Progenitor cell of endocrine pancreas (in vitro differentiated cells): Measurements from ENCODE around the gene AGPS. TPM values are rescaled to one million over a fixed set of nuclear protein-coding genes. Genes with fewer than 3 reads are reported as not detected.

Experiments
- DNase-seq: peaks from one replicate; pipeline ENCODE4 v3.0.0; 2021; ENCODE audit warnings: low spot score; ENCODE audit not compliant: unreplicated experiment
- H3K27ac Mint-ChIP-seq: 2 replicates; pipeline ENCODE4 v1.8.0; 2021; ENCODE audit warnings: mild to moderate bottlenecking, moderate library complexity, mixed read lengths
- H3K27me3 Mint-ChIP-seq: 2 replicates; pipeline ENCODE4 v1.8.0; 2021; ENCODE audit warnings: mixed read lengths
- H3K36me3 Mint-ChIP-seq: 2 replicates; pipeline ENCODE4 v1.8.0; 2022; ENCODE audit warnings: mixed read lengths; ENCODE audit not compliant: insufficient read depth
- H3K4me1 Mint-ChIP-seq: 2 replicates; pipeline ENCODE4 v1.8.0; 2021; ENCODE audit warnings: low read depth, mixed read lengths
- H3K4me3 Mint-ChIP-seq: 2 replicates; pipeline ENCODE4 v1.8.0; 2021; ENCODE audit warnings: low read depth, mild to moderate bottlenecking, moderate library complexity, mixed read lengths
- H3K9me3 Mint-ChIP-seq: 2 replicates; pipeline ENCODE4 v1.8.0; 2021; ENCODE audit warnings: low read depth, mixed read lengths
- total RNA-seq: library from RNA; stranded (reverse); gene quantifications from 2 replicates; pipeline ENCODE4 v1.2.1, GENCODE V29; 2021
- TF ChIP-seq, protein P1 (sequence below): fragments of 200-600 bp; sonication (generic); IDR thresholded peaks from one replicate; pipeline ENCODE4 v1.5.0; 2021; ENCODE audit warnings: antibody characterized with exemption, mild to moderate bottlenecking; ENCODE audit not compliant: unreplicated experiment

The AGPS gene
- total RNA-seq, 1 donor from 2014 or later: 69.2 TPM

DNA sequence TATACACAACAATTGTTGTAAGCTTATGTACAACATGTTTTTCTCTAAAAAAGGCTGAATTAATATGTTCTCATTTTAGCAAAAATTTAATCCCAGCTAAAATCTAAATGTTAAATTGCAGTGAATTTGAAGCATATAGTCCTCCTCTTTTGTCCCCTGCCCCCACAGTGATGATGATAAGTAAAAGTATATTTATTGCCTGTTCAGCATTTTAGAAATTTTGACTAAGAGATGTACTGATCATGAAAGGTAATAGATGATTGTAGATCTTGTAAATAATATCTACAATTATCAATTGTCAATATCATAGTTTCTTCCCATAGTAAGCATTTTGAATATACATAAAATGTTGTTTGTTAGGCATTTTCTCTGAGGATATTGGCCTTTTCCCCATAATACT, 113.9 kb downstream of the AGPS start:
- no peak overlapping the region for H3K27ac Mint-ChIP-seq
- no peaks in the 10 kb centered on the region for H3K27me3 Mint-ChIP-seq
- H3K36me3 Mint-ChIP-seq: peaks cover 17% of the 10 kb centered on the region
- TF ChIP-seq, protein P1, sequence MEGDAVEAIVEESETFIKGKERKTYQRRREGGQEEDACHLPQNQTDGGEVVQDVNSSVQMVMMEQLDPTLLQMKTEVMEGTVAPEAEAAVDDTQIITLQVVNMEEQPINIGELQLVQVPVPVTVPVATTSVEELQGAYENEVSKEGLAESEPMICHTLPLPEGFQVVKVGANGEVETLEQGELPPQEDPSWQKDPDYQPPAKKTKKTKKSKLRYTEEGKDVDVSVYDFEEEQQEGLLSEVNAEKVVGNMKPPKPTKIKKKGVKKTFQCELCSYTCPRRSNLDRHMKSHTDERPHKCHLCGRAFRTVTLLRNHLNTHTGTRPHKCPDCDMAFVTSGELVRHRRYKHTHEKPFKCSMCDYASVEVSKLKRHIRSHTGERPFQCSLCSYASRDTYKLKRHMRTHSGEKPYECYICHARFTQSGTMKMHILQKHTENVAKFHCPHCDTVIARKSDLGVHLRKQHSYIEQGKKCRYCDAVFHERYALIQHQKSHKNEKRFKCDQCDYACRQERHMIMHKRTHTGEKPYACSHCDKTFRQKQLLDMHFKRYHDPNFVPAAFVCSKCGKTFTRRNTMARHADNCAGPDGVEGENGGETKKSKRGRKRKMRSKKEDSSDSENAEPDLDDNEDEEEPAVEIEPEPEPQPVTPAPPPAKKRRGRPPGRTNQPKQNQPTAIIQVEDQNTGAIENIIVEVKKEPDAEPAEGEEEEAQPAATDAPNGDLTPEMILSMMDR: no peak
- H3K9me3 Mint-ChIP-seq: no peaks in the 10 kb centered on the region
- H3K4me3 Mint-ChIP-seq: no peak overlapping the region
- peaks cover 7% of the 10 kb centered on the region for H3K4me1 Mint-ChIP-seq
- no peak for DNase-seq

DNA sequence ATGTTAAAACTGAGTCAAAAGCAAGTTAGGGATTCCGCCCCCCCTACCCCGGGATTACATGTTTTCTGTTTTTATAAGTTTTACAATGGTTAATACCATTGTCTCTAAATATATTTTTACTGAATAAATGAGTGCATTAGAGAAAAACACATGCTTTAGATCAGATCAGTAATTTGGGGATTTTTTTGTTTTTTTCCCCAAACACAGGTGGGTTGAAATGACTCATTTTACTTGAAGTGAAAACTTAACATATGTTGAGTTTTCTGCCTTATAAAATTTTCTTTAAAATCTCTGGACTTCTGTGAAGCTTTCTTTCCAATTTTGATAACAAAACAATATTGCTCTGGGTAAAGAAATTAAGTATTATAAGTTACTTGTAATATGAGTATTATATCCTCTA, 114.4 kb downstream of the AGPS start:
- Mint-ChIP-seq H3K27ac (no peak overlapping the region), H3K9me3 (no peaks in the 10 kb centered on the region), H3K4me1 (peaks cover 7% of the 10 kb centered on the region), H3K27me3 (no peaks in the 10 kb centered on the region), H3K4me3 (no peak overlapping the region), H3K36me3 (peaks cover 17% of the 10 kb centered on the region)
- DNase-seq: no peak
- TF ChIP-seq, protein P1: no peak

DNA sequence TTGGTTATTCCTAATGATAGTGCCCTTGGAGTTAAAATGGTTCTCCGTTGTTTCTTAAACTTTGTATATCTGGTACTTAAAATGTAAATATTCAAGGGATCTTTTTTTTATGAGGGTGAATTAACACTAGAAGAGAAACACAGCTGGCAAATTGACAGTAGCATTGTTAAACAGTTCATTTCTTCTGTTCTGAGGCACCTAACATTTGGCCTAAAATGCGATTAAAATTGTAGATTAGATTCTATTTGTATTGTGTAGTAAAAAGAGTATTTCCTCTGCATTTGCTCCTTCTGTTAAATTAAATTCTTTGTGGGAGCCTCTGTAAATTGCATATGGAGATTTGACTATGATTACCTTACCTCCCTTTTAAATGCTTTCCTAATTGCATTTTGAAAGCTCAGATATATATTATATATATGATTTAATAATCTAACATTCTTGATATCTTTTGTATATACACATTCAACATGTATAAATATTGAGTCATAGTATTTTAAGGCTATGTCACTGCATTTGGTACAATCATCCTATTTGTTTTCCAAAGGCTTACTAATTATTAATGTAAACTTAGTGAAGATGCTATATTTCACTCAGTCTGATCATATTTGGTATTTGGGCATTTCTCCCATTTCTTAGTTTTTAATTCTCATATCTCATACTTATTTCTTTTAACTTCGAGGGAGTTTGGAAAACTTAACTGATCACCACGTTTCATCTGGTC, 124.4 kb downstream of the AGPS start:
- Mint-ChIP-seq H3K36me3 (peaks cover 9% of the 10 kb centered on the region), H3K4me3 (no peak overlapping the region)

DNA sequence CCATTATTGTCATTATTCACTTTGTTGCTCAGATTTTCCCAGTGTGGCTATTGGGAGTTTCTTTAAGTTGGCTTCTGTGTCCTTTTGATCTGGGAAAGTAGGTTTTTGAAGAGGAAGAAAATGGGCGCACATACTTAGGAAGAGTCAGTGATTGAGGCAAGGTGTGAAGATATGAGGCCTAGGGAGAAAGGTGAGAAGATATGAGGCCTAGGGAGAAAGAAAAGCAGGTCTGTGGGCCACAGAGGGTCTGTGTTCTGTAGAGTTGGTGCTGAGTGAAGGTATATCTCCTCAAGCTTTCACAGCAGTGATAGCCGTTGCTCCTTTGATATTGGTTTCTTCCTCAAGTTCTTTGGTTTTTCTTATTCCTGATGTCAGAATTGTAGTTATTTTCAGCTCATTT, 126.2 kb downstream of the AGPS start:
- DNase-seq: no peak
- Mint-ChIP-seq H3K4me1 (no peaks in the 10 kb centered on the region), H3K36me3 (peaks cover 9% of the 10 kb centered on the region), H3K27ac (no peak overlapping the region), H3K27me3 (no peaks in the 10 kb centered on the region), H3K9me3 (no peaks in the 10 kb centered on the region), H3K4me3 (no peak overlapping the region)
- TF ChIP-seq, protein P1: no peak

More for the DNA sequence above, 124.4 kb downstream of the AGPS start:
- Mint-ChIP-seq H3K27ac (no peak overlapping the region), H3K27me3 (no peaks in the 10 kb centered on the region), H3K4me1 (no peaks in the 10 kb centered on the region), H3K9me3 (no peaks in the 10 kb centered on the region)
- DNase-seq: no peak
- TF ChIP-seq, protein P1: no peak

DNA sequence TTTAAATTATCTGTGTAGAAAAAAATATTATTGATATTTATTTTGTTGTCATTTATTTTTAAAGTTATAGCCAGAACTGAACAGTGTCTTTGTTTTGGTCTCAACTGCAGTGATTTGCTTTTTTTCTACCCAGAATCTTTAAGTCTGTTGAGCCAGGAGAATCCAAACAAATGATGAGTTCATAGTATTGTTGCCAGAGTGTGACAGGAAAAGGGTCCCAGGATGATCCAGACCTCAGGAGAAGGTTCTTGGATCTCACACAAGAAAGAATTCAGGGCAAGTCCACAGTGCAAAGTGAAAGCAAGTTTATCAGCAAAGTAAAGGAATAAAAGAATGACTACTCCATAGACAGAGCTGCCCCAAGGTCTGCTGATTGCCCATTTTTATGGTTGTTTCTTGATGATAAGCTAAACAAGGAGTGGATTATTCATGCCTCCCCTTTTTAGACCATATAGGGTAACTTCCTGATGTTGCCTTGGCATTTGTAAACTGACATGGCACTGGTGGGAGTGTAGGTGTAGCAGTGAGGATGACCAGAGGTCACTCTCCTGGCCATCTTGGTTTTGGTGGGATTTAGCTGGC, 127.1 kb downstream of the AGPS start:
- DNase-seq: no peak
- Mint-ChIP-seq H3K9me3 (no peaks in the 10 kb centered on the region), H3K27me3 (no peaks in the 10 kb centered on the region), H3K36me3 (peaks cover 9% of the 10 kb centered on the region), H3K4me3 (no peak overlapping the region), H3K27ac (no peak overlapping the region), H3K4me1 (no peaks in the 10 kb centered on the region)
- TF ChIP-seq, protein P1: no peak
